GM12892 (cell line): ENCODE measurements around the gene ARHGAP23.
"Not testable (repeated sequence)": the region's sequence is repeated elsewhere in the genome, so short reads cannot be mapped to it uniquely, and the experiment has no call there.

Experiments
- POLR2A ChIP-seq: IDR thresholded peaks from 2 replicates; pipeline ENCODE4 v1.6.1; 2011; ENCODE audit warnings: low read depth, low read length, control low read depth
- POLR2AphosphoS5 ChIP-seq: IDR thresholded peaks from 2 replicates; pipeline ENCODE4 v1.6.1; 2011; ENCODE audit warnings: low read depth, low read length, control low read depth

DNA sequence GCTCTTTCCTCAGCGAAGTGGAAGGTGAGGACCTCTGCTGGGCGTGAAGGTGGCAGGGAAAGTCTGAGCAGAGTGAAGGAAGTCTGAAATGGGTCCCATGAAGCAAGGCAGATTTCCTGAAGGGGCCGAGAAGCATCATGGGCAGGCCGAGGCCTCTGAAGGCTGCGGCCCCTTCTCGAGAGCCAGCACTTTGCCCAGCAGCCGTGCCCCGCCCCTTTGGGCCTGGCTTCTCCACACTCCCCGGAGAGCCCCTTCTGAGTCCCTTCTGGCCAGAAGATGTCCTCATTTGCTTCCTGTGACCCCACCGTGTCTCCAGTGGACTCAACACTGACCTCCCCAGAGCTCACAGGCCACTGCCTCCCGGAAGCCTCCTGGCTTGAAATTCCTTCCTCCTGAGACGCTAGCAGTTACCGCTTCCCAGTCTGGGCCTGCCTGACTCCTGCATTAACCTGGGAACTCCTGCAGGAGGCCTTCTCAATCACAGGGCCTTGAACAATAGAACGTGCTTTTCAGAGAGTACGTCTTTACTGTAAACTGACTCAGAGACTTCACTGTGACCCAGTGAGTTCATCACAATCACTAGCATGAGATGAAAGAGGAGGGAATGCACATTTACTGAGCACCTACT lies 75.1 kb downstream of the ARHGAP23 start:
- TF ChIP-seq POLR2A, POLR2AphosphoS5: not testable (repeated sequence)
